ENCODE data around the gene NOL12.

DNA sequence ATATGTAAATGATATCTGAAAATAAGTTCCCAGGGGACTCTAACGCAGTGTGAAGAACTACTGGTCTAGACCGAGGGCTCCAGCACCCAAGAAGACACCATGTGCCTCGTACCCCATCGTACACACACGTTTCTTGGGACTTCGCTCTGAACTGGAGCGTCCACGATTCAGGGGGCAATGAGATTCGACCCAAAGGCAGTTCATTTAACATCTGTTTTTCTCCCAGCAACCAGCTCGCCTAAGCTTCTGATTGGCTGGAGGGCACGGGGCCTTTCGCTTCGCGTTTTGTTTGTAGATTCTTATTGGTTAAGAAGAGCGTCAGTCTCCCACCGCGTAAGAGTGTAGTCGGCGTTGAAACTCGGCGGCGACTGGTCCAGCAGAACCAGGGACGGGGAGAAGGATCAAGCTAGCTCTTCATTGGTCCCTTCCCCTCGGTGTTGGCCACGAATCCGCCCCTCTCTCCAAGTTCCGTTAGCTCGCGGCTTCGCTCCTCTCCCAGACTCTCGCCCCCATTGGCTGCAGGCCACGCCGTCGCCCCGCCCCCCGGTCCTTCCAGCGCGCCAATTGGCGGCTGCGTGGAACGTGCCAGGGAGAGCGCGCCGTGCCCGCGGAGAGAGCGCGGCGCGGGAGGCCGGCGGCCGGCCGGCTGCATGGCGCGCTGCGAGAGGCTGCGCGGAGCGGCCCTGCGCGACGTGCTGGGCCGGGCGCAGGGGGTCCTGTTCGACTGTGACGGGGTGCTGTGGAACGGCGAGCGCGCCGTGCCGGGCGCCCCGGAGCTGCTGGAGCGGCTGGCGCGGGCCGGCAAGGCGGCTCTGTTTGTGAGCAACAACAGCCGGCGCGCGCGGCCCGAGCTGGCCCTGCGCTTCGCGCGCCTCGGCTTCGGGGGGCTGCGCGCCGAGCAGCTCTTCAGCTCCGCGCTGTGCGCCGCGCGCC lies 27.7 kb upstream of the NOL12 start, which contains the start of gene PDXP:
- TF ChIP-seq CSDC2 (CRISPR knock-in tag; IDR thresholded peaks at IDR 0.05): no peak
- TF ChIP-seq, protein P1, sequence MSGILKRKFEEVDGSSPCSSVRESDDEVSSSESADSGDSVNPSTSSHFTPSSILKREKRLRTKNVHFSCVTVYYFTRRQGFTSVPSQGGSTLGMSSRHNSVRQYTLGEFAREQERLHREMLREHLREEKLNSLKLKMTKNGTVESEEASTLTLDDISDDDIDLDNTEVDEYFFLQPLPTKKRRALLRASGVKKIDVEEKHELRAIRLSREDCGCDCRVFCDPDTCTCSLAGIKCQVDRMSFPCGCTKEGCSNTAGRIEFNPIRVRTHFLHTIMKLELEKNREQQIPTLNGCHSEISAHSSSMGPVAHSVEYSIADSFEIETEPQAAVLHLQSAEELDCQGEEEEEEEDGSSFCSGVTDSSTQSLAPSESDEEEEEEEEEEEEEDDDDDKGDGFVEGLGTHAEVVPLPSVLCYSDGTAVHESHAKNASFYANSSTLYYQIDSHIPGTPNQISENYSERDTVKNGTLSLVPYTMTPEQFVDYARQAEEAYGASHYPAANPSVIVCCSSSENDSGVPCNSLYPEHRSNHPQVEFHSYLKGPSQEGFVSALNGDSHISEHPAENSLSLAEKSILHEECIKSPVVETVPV (CRISPR knock-in tag; IDR thresholded peaks at IDR 0.05): no peak
- no peak for TF ChIP-seq PPARA (CRISPR knock-in tag; IDR thresholded peaks at IDR 0.05; ENCODE audit: borderline replicate concordance)
- no peak for TF ChIP-seq ZNF565 (CRISPR knock-in tag; conservative IDR thresholded peaks at IDR 0.05; ENCODE audit: low read depth)
- TF ChIP-seq RARB (CRISPR knock-in tag; IDR thresholded peaks at IDR 0.05): no peak
- TF ChIP-seq PATZ1 (CRISPR knock-in tag; IDR thresholded peaks at IDR 0.05; ENCODE audit: borderline replicate concordance): no peak
- TF ChIP-seq, protein P2, sequence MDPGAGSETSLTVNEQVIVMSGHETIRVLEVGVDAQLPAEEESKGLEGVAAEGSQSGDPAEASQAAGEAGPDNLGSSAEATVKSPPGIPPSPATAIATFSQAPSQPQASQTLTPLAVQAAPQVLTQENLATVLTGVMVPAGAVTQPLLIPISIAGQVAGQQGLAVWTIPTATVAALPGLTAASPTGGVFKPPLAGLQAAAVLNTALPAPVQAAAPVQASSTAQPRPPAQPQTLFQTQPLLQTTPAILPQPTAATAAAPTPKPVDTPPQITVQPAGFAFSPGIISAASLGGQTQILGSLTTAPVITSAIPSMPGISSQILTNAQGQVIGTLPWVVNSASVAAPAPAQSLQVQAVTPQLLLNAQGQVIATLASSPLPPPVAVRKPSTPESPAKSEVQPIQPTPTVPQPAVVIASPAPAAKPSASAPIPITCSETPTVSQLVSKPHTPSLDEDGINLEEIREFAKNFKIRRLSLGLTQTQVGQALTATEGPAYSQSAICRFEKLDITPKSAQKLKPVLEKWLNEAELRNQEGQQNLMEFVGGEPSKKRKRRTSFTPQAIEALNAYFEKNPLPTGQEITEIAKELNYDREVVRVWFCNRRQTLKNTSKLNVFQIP (CRISPR knock-in tag; IDR thresholded peaks at IDR 0.05; ENCODE audit: borderline replicate concordance, low read depth): no peak
- no peak for TF ChIP-seq SNAI2 (CRISPR knock-in tag; IDR thresholded peaks at IDR 0.05)
- no peak for TF ChIP-seq ESRRG (CRISPR knock-in tag; IDR thresholded peaks at IDR 0.05)

Data from SK-N-SH treated with all-trans-retinoic acid at 6 μM for 48 hours (cell line).